Neural crest cell (in vitro differentiated cells): ENCODE measurements around the gene ACIN1. TPM values are rescaled to one million over a fixed set of nuclear protein-coding genes. Genes with fewer than 3 reads are reported as not detected.

ENCODE experiments used
- DNase-seq: peaks from one replicate; pipeline ENCODE4 v3.0.0; 2021; ENCODE audit warnings: low read depth, mixed read lengths, low spot score
- H3K27ac Mint-ChIP-seq: one replicate; pipeline ENCODE4 v1.8.0; 2021; ENCODE audit warnings: mild to moderate bottlenecking, mixed read lengths; ENCODE audit not compliant: unreplicated experiment
- H3K27me3 Mint-ChIP-seq: 2 replicates; pipeline ENCODE4 v1.8.0; 2021; ENCODE audit warnings: low read depth, mild to moderate bottlenecking, mixed read lengths
- H3K36me3 Mint-ChIP-seq: 2 replicates; pipeline ENCODE4 v1.8.0; 2021; ENCODE audit warnings: low read depth, mild to moderate bottlenecking, mixed read lengths
- H3K4me1 Mint-ChIP-seq: 2 replicates; pipeline ENCODE4 v1.8.0; 2021; ENCODE audit warnings: mixed read lengths
- H3K4me3 Mint-ChIP-seq: one replicate; pipeline ENCODE4 v1.8.0; 2021; ENCODE audit warnings: mild to moderate bottlenecking, mixed read lengths
- H3K9me3 Mint-ChIP-seq: 2 replicates; pipeline ENCODE4 v1.8.0; 2021; ENCODE audit warnings: mixed read lengths
- CTCF ChIP-seq: fragments of 200-600 bp; sonication (generic); conservative IDR thresholded peaks from 2 replicates; pipeline ENCODE4 v1.5.0; 2021; ENCODE audit warnings: antibody characterized with exemption, mild to moderate bottlenecking
- total RNA-seq: library from RNA; stranded (reverse); gene quantifications from 2 replicates; pipeline ENCODE4 v1.2.1, GENCODE V29; 2021

ACIN1 gene
- total RNA-seq, 1 donor from 2014 or later: 352 TPM

DNA sequence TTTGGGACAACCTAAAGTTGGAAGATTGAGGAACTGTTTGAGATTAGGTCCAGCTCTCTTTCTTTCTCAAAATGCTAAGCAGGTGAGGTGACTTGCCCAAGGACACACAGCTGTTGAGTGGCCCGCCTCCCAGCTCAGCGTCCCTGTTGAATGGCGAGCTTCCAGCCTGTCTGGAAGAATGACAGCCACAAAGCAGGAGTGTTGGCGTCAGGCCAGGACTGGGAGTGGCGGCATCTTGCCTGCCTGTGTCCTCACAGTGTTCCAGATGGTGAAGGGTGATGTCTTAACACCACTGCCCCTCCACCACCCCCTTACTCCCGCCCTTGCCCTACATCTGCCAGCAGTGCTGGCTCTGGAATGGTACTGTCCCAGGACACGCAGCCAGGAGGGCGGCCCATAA lies 28.5 kb upstream of the ACIN1 start:
- Mint-ChIP-seq H3K4me1 (peaks cover 21% of the 10 kb centered on the region), H3K27me3 (peaks cover 3% of the 10 kb centered on the region), H3K4me3 (no peak overlapping the region), H3K36me3 (no peaks in the 10 kb centered on the region), H3K9me3 (no peaks in the 10 kb centered on the region), H3K27ac (no peak overlapping the region)
- TF ChIP-seq CTCF: no peak
- no peak for DNase-seq

DNA sequence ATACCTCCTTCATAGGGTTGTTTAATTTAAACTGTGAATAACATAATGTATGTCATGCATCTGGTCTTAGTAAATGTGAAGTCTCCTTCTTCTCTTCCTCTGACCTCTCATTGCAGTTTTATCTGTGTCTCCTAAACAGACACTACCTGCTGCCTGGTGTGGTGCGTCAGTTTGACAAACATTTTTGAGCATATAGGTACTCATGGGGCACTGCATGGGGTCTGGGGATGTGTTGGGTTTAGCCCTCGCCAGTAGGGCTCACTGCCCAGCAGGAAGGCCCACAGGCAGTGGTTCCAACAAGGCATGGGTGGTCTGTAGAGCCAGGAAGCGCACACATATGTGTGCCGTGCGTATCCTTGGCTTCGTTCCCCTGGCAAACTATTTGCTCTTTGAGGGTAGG lies 27.1 kb upstream of the ACIN1 start:
- Mint-ChIP-seq H3K36me3 (no peaks in the 10 kb centered on the region), H3K4me3 (no peak overlapping the region), H3K27ac (no peak overlapping the region)

GRCh38 chr14:23121361-23121771 lies 26.4 kb upstream of the ACIN1 start:
- TF ChIP-seq CTCF: no peak

More for the DNA sequence above, 27.1 kb upstream of the ACIN1 start:
- TF ChIP-seq CTCF: no peak
- Mint-ChIP-seq H3K27me3 (peaks cover 3% of the 10 kb centered on the region), H3K4me1 (peaks cover 21% of the 10 kb centered on the region), H3K9me3 (no peaks in the 10 kb centered on the region)
- DNase-seq: no peak

GRCh38 chr14:23120541-23121251 lies 25.8 kb upstream of the ACIN1 start:
- Mint-ChIP-seq H3K9me3 (no peaks in the 10 kb centered on the region), H3K36me3 (no peaks in the 10 kb centered on the region), H3K4me3 (no peak overlapping the region), H3K27me3 (peaks cover 6% of the 10 kb centered on the region), H3K4me1 (peaks cover 17% of the 10 kb centered on the region), H3K27ac (no peak overlapping the region)
- TF ChIP-seq CTCF: peak; percentile 100
- peak; percentile 90 for DNase-seq

More at GRCh38 chr14:23121361-23121771, 26.4 kb upstream of the ACIN1 start:
- peaks cover 3% of the 10 kb centered on the region for H3K27me3 Mint-ChIP-seq
- no peak for DNase-seq
- no peaks in the 10 kb centered on the region for H3K36me3 Mint-ChIP-seq
- H3K27ac Mint-ChIP-seq: no peak overlapping the region
- no peak overlapping the region for H3K4me3 Mint-ChIP-seq
- H3K4me1 Mint-ChIP-seq: peaks cover 21% of the 10 kb centered on the region
- H3K9me3 Mint-ChIP-seq: no peaks in the 10 kb centered on the region

DNA sequence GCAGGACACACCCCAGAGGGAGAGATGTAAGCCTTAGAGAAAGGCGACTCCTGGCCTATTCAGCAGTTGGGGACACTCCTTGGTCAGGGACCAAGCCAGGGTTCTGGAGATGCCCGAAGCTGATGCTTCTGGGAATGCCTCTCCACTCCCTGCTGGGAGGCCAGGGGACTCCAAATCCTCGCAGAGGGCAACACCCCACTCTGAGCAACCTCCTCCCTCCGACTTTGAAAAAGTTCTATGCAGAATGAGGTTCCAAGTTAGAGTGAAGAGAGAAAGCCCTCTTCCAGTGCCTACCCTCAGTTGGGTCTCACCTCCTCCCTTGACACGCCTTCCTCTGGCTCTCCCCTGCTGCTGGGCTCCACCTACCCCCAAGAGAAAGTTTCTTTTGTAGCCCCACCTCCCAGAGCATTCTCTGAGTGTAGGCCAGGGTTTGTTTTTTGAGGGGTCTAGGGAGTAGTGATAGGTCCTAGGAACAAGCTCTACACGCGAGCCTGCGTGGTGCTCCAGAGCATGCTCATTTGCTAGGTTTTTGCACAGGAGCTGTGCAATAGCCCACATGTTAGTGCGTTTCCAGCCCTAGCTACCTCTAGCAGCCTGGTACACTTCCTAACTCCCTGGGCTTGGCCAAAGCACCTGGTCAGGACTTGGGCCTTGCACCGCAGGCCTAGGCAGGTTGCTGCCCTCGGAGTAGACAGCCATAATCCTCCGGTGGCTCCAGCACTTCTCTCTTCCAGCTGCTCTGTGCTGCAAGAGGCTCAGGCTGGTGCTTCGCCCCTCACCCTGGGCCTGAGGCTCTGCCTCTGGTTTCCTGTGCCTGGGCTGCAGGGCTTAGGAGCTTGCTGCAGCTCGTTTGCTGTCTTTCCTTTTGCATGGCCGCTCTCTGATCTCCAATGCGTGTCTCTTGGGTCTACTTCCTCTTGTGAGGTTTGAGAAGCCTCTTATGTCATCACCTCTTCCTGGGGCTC lies 24.7 kb upstream of the ACIN1 start:
- Mint-ChIP-seq H3K9me3 (no peaks in the 10 kb centered on the region), H3K27ac (no peak overlapping the region), H3K27me3 (peaks cover 6% of the 10 kb centered on the region), H3K4me1 (peaks cover 21% of the 10 kb centered on the region), H3K4me3 (no peak overlapping the region), H3K36me3 (no peaks in the 10 kb centered on the region)
- no peak for TF ChIP-seq CTCF
- no peak for DNase-seq
